ENCODE measurements around the gene KDM5A.
"Not testable (repeated sequence)": the region's sequence is repeated elsewhere in the genome, so short reads cannot be mapped to it uniquely, and the experiment has no call there.

The KDM5A gene

DNA sequence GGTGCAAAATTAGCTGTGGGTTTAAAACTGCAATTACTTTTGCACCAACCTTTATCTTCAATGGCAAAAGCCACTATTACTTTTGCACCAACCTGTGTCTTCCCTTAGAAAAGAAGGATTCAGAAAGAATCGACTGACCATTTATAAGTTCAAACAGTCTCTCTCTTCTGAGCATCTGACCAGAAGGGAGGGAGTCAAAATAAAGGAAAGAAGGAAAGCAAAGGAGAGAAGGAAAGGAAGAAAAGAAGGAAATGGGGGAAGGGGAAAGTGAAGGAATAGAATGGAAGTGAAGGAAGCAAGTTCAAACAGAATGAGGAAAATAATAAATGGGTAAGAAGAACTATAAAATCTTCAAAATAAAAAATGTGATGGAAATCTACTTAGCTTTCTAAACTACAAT is 57.8 kb downstream of the KDM5A start:
- H3K27me3 ChIP-seq (ENCODE audit: control insufficient read depth in 1 of 2, insufficient read depth in 2 of 2, low read length in 2 of 2) = no peaks in the 10 kb centered on the region
- H3K9ac ChIP-seq (ENCODE audit: low read length) = no peak overlapping the region
- no peak overlapping the region for H3K27ac ChIP-seq (ENCODE audit: low read depth, low read length)
- peaks cover 44% of the 10 kb centered on the region for H3K36me3 ChIP-seq (ENCODE audit: insufficient read depth, low read length)
- no peaks in the 10 kb centered on the region for H3K4me1 ChIP-seq (ENCODE audit: insufficient read depth, low read length)
- no peaks in the 10 kb centered on the region for H3K9me3 ChIP-seq (ENCODE audit: low read length)
- H3K4me3 ChIP-seq (ENCODE audit: low read depth in 1 of 2, low read length in 2 of 2) = no peak overlapping the region

DNA sequence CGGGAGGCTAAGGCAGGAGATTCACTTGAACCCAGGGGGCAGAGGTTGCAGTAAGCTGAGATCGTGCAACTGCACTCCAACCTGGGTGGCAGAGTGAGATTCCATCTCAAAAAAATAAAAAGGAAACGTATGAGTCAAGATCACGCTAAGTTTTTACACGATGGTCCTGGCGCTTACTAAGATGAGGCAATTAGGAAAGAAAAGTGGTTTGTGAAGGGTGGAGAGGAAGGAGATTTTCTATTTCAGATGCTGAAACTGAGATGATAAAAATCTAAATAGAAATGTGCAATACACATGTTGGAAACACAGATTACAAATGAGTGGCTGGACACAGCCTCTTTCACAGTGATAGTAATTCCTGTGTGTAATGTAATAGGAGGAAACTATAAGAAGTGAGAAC is 63.2 kb downstream of the KDM5A start:
- H3K27me3 ChIP-seq (ENCODE audit: control insufficient read depth in 1 of 2, insufficient read depth in 2 of 2, low read length in 2 of 2) = no peaks in the 10 kb centered on the region
- H3K4me1 ChIP-seq (ENCODE audit: insufficient read depth, low read length) = no peaks in the 10 kb centered on the region
- no peak overlapping the region for H3K4me3 ChIP-seq (ENCODE audit: low read depth in 1 of 2, low read length in 2 of 2)
- no peaks in the 10 kb centered on the region for H3K9me3 ChIP-seq (ENCODE audit: low read length)
- no peak overlapping the region for H3K27ac ChIP-seq (ENCODE audit: low read depth, low read length)
- H3K36me3 ChIP-seq (ENCODE audit: insufficient read depth, low read length) = peaks cover 57% of the 10 kb centered on the region
- no peak overlapping the region for H3K9ac ChIP-seq (ENCODE audit: low read length)

DNA sequence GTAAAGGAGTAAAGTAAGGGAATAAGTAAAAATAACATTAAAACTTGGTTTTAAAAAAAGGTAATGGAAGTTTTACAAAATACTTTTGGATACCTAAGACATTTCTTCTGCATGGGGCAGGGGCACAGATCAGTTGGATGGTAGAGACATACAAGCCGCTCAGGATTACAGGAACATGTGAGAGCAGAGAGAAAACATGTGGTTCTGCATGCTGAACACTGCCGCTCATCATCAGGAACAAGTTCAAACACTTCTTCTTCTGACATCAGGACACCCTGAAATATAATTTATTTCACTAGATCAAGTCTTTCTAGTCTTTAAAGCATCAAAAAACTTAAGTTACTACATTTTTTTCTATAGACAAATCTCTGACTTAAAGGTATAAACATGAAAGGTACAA is 65.6 kb downstream of the KDM5A start:
- Histone ChIP-seq H3K27ac (ENCODE audit: low read depth, low read length) (no peak overlapping the region), H3K4me1 (ENCODE audit: insufficient read depth, low read length) (no peaks in the 10 kb centered on the region), H3K36me3 (ENCODE audit: insufficient read depth, low read length) (peaks cover 79% of the 10 kb centered on the region), H3K9me3 (ENCODE audit: low read length) (no peaks in the 10 kb centered on the region), H3K4me3 (ENCODE audit: low read depth in 1 of 2, low read length in 2 of 2) (no peak overlapping the region), H3K9ac (ENCODE audit: low read length) (no peak overlapping the region), H3K27me3 (ENCODE audit: control insufficient read depth in 1 of 2, insufficient read depth in 2 of 2, low read length in 2 of 2) (no peaks in the 10 kb centered on the region)

DNA sequence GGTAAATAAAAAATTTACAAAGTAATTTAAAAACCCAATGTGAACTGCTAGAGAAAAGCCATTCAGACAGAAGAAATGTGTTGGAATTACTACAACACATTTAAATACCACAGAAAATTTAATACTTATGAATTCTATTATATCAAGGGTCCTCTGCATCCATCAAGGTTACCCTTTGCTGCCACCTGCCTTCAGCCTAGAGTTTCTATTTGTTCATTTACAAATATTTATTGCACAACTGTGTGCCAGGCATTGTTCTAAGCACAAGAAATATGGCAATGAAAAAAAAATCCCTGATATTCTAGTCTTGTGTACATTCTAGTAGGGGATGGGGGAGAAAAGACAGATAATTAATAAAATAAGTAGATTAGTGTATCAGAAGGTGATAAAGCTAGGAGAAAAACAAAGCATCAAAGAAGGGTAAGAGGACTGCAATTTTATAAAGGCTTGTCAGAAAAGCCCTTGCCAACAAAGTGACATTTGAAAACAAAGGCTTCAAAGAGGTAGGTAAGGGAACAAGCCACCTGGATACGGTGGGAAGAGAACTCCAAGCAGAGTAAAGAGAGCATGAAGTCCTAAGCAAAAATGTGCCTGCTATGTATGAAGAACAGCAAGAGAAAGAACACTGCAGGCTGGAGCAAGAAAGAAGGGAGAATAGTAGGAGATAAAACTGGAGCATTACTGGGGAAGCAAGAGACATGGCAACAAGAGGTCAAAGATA is 67.4 kb downstream of the KDM5A start:
- Histone ChIP-seq H3K9ac (ENCODE audit: low read length) (no peak overlapping the region), H3K27me3 (ENCODE audit: control insufficient read depth in 1 of 2, insufficient read depth in 2 of 2, low read length in 2 of 2) (no peaks in the 10 kb centered on the region), H3K27ac (ENCODE audit: low read depth, low read length) (no peak overlapping the region), H3K9me3 (ENCODE audit: low read length) (no peaks in the 10 kb centered on the region), H3K4me3 (ENCODE audit: low read depth in 1 of 2, low read length in 2 of 2) (no peak overlapping the region), H3K36me3 (ENCODE audit: insufficient read depth, low read length) (peaks cover 88% of the 10 kb centered on the region), H3K4me1 (ENCODE audit: insufficient read depth, low read length) (no peaks in the 10 kb centered on the region)

DNA sequence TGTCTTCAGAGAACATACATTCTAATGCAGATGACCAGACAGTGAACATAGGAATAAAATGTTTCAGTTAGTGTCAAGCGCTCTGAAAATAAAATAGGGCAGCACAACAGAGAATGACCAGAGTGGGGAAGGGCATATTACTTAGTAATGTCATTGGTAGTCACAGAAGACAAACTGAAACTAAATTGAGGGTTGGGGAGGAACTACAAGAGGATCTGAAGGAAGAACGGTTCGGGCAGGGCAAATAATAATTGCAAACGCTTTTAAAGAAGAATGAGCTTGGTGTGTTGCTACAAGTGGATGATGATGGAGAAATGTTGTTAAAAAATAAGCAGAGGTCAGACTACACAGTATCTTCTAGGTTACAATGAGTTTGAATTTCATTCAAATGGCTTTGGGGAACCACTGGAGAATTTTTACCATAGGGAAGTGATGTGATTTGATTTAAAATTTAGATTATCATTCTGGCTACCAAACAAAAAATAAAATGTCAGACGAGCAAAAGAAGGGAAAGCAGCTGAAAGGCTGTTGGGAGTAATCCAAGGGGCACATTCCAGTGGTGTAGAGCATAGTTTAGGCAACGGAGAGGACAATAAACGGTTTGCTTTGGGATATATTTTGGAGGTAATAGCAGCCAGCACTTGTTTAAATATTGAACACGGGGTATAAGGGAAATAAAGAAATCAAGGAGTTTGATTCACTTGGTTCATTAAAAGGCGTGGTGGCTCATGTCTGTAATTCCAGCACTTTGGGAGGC is 70.2 kb downstream of the KDM5A start:
- Histone ChIP-seq H3K36me3 (ENCODE audit: insufficient read depth, low read length) (peaks cover 87% of the 10 kb centered on the region), H3K9me3 (ENCODE audit: low read length) (no peaks in the 10 kb centered on the region), H3K4me1 (ENCODE audit: insufficient read depth, low read length) (no peaks in the 10 kb centered on the region), H3K9ac (ENCODE audit: low read length) (no peak overlapping the region), H3K27me3 (ENCODE audit: control insufficient read depth in 1 of 2, insufficient read depth in 2 of 2, low read length in 2 of 2) (no peaks in the 10 kb centered on the region), H3K27ac (ENCODE audit: low read depth, low read length) (no peak overlapping the region), H3K4me3 (ENCODE audit: low read depth in 1 of 2, low read length in 2 of 2) (no peak overlapping the region)

DNA sequence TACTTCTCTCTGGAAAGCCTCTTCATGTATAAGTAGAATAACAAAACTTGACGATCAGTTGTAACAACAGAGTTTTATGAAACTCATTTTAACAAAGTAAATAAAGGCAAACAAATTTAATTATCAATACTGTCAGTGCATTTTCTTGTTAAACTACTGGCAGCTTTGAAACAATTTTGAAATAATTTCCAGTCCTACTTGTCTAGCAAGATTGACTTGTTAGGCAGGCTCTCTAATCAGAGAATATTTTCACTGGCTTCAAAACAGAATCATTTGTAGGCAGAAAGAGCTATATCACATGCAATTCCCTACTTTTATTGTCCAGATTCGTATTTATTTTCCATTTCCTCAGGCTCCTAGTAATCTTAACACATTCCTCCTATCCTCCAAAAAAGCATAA is 80.6 kb downstream of the KDM5A start:
- no peaks in the 10 kb centered on the region for H3K4me1 ChIP-seq (ENCODE audit: insufficient read depth, low read length)
- no peaks in the 10 kb centered on the region for H3K9me3 ChIP-seq (ENCODE audit: low read length)
- H3K9ac ChIP-seq (ENCODE audit: low read length) = no peak overlapping the region
- no peak overlapping the region for H3K27ac ChIP-seq (ENCODE audit: low read depth, low read length)
- no peak overlapping the region for H3K4me3 ChIP-seq (ENCODE audit: low read depth in 1 of 2, low read length in 2 of 2)
- H3K27me3 ChIP-seq (ENCODE audit: control insufficient read depth in 1 of 2, insufficient read depth in 2 of 2, low read length in 2 of 2) = no peaks in the 10 kb centered on the region
- peaks cover 58% of the 10 kb centered on the region for H3K36me3 ChIP-seq (ENCODE audit: insufficient read depth, low read length)

DNA sequence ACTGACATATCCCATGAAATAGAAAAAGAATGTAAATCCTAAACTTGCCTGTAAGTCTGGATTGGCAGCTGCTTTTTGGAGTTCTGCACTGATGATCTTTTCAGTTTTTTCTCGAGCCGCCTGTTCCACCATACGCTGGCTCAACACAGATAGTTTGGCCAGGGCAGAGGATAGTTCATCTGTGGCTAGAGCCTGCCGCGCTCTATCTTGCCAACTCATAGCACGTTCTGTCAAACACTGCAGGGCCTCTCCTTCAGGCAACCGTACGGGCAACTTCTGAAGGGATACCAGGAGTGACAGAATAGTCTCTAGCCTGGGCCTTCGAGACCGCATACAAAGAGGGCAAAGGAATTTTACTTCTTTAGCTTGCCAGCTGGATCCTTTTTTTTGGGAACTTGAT is 81.7 kb downstream of the KDM5A start:
- no peaks in the 10 kb centered on the region for H3K4me1 ChIP-seq (ENCODE audit: insufficient read depth, low read length)
- peaks cover 58% of the 10 kb centered on the region for H3K36me3 ChIP-seq (ENCODE audit: insufficient read depth, low read length)
- H3K27ac ChIP-seq (ENCODE audit: low read depth, low read length) = no peak overlapping the region
- no peaks in the 10 kb centered on the region for H3K9me3 ChIP-seq (ENCODE audit: low read length)
- no peak overlapping the region for H3K4me3 ChIP-seq (ENCODE audit: low read depth in 1 of 2, low read length in 2 of 2)
- H3K27me3 ChIP-seq (ENCODE audit: control insufficient read depth in 1 of 2, insufficient read depth in 2 of 2, low read length in 2 of 2) = no peaks in the 10 kb centered on the region
- no peak overlapping the region for H3K9ac ChIP-seq (ENCODE audit: low read length)

DNA sequence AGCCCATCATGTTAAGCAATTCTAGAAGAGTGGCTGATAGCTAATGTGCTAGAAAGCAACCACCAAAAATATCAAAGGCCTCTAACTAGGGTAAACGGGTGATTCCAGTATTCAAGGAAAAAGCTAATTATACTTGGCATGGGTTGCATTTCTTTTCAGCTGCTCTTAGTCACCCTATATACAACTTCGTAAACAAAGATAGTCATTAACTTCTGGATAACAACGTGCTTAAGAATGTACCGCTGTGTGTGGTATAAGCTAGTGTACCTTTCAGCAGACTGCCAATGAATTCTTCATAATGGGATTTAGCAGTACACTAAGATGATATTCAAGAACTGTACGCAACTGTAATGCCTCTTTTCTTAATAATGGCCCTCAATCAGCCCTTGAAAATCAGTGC is 84.3 kb downstream of the KDM5A start:
- H3K4me3 ChIP-seq (ENCODE audit: low read depth in 1 of 2, low read length in 2 of 2) = no peak overlapping the region
- peaks cover 44% of the 10 kb centered on the region for H3K36me3 ChIP-seq (ENCODE audit: insufficient read depth, low read length)
- no peak overlapping the region for H3K27ac ChIP-seq (ENCODE audit: low read depth, low read length)
- H3K27me3 ChIP-seq (ENCODE audit: control insufficient read depth in 1 of 2, insufficient read depth in 2 of 2, low read length in 2 of 2) = no peaks in the 10 kb centered on the region
- H3K4me1 ChIP-seq (ENCODE audit: insufficient read depth, low read length) = no peaks in the 10 kb centered on the region
- H3K9me3 ChIP-seq (ENCODE audit: low read length) = no peaks in the 10 kb centered on the region
- no peak overlapping the region for H3K9ac ChIP-seq (ENCODE audit: low read length)

DNA sequence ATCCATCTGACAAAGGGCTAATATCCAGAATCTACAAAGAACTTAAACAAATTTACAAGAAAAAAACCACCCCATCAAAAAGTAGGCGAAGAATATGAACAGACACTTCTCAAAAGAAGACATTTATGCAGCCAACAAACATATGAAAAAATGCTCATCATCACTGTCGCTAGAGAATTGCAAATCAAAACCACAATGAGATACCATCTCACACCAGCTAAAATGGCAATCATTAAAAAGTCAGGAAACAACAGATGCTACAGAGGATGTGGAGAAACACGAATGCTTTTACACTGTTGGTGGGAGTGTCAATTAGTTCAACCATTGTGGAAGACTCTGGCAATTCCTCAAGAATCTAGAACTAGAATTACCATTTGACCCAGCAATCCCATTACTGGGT is 86.4 kb downstream of the KDM5A start:
- H3K4me3 ChIP-seq (ENCODE audit: low read depth in 1 of 2, low read length in 2 of 2); H3K27ac ChIP-seq (ENCODE audit: low read depth, low read length); H3K9ac ChIP-seq (ENCODE audit: low read length); H3K9me3 ChIP-seq (ENCODE audit: low read length); H3K4me1 ChIP-seq (ENCODE audit: insufficient read depth, low read length); H3K27me3 ChIP-seq (ENCODE audit: control insufficient read depth in 1 of 2, insufficient read depth in 2 of 2, low read length in 2 of 2): not testable (repeated sequence)
- peaks cover 24% of the 10 kb centered on the region for H3K36me3 ChIP-seq (ENCODE audit: insufficient read depth, low read length)

DNA sequence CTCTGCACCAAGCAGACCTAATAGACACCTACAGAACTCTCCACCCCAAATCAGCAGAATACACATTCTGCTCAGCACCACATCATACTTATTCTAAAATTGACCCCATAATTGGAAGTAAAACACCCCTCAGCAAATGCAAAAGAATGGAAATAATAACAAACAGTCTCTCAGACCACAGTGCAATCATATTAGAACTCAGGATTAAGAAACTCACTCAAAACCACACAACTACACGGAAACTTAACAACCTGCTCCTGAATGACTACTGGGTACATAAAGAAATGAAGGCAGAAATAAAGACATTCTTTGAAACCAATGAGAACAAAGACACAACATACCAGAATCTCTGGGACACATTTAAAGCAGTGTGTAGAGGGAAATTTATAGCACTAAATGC is 89.0 kb downstream of the KDM5A start:
- H3K9me3 ChIP-seq (ENCODE audit: low read length); H3K27ac ChIP-seq (ENCODE audit: low read depth, low read length); H3K9ac ChIP-seq (ENCODE audit: low read length); H3K4me3 ChIP-seq (ENCODE audit: low read depth in 1 of 2, low read length in 2 of 2); H3K4me1 ChIP-seq (ENCODE audit: insufficient read depth, low read length); H3K27me3 ChIP-seq (ENCODE audit: control insufficient read depth in 1 of 2, insufficient read depth in 2 of 2, low read length in 2 of 2): not testable (repeated sequence)
- peaks cover 23% of the 10 kb centered on the region for H3K36me3 ChIP-seq (ENCODE audit: insufficient read depth, low read length)

DNA sequence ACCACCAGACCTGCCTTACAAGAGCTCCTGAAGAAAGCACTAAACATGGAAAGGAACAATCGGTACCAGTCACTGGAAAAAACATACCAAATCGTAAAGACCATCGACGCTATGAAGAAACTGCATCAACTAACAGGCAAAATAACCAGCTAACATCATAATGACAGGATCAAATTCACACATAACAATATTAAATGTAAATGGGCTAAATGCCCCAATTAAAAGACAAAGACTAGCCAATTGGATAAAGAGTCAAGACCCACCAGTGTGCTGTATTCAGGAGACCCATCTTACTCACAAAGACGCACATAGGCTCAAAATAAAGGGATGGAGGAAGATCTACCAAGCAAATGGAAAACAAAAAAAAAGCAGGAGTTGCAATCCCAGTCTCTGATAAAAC is 89.6 kb downstream of the KDM5A start:
- H3K4me3 ChIP-seq (ENCODE audit: low read depth in 1 of 2, low read length in 2 of 2); H3K4me1 ChIP-seq (ENCODE audit: insufficient read depth, low read length): not testable (repeated sequence)
- H3K36me3 ChIP-seq (ENCODE audit: insufficient read depth, low read length) = peaks cover 29% of the 10 kb centered on the region

DNA sequence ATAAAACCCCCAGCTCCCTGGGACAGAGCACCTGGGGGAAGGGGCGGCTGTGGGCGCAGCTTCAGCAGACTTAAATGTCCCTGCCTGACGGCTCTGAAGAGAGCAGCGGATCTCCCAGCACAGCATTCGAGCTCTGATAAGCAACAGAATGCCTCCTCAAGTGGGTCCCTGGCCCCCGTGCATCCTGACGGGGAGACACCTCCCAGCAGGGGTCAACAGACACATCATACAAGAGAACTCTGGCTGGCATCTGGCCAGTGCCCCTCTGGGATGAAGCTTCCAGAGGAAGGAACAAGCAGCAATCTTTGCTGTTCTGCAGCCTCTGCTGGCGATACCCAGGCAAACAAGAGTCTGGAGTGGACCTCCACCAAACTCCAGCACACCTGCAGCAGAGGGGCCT is 91.1 kb downstream of the KDM5A start:
- H3K9ac ChIP-seq (ENCODE audit: low read length); H3K4me3 ChIP-seq (ENCODE audit: low read depth in 1 of 2, low read length in 2 of 2); H3K9me3 ChIP-seq (ENCODE audit: low read length); H3K27me3 ChIP-seq (ENCODE audit: control insufficient read depth in 1 of 2, insufficient read depth in 2 of 2, low read length in 2 of 2); H3K4me1 ChIP-seq (ENCODE audit: insufficient read depth, low read length); H3K27ac ChIP-seq (ENCODE audit: low read depth, low read length): not testable (repeated sequence)
- H3K36me3 ChIP-seq (ENCODE audit: insufficient read depth, low read length) = peaks cover 38% of the 10 kb centered on the region

More for the DNA sequence above, 89.6 kb downstream of the KDM5A start:
- not testable (repeated sequence) for H3K27me3 ChIP-seq (ENCODE audit: control insufficient read depth in 1 of 2, insufficient read depth in 2 of 2, low read length in 2 of 2); H3K9me3 ChIP-seq (ENCODE audit: low read length); H3K27ac ChIP-seq (ENCODE audit: low read depth, low read length); H3K9ac ChIP-seq (ENCODE audit: low read length)
